Liver (tissue), 9 donors: ENCODE measurements around the gene SPACA9. TPM values are rescaled to one million over a fixed set of nuclear protein-coding genes. Genes with fewer than 3 reads are reported as not detected.

ENCODE experiments used
- DNase-seq: peaks from one replicate; pipeline ENCODE4 v3.0.0-alpha.2; 2017; ENCODE audit warnings: low spot score
- H3K27ac ChIP-seq, 2 donors: one replicate each; pipeline ENCODE4 v1.7.0; 2013; ENCODE audit warnings: inconsistent platforms in 2 of 2, low read length in 2 of 2, control low read depth in 1 of 2, low read depth in 1 of 2, mild to moderate bottlenecking in 1 of 2
- H3K27me3 ChIP-seq, 4 donors: one replicate each; pipeline versions ENCODE4 v1.6.1 to v1.7.0; 2013; ENCODE audit warnings: low read length in 3 of 4, inconsistent platforms in 1 of 4, mild to moderate bottlenecking in 1 of 4, moderate library complexity in 1 of 4; ENCODE audit not compliant: control insufficient read depth in 4 of 4, insufficient read depth in 4 of 4
- H3K36me3 ChIP-seq, 4 donors: one replicate each; pipeline versions ENCODE4 v1.6.1 to v1.7.0; 2013; ENCODE audit warnings: low read length in 3 of 4, mild to moderate bottlenecking in 3 of 4, low read depth in 1 of 4, moderate library complexity in 1 of 4; ENCODE audit not compliant: control insufficient read depth in 4 of 4, insufficient read depth in 3 of 4
- H3K4me1 ChIP-seq, 4 donors: one replicate each; pipeline versions ENCODE4 v1.6.1 to v1.7.0; 2013; ENCODE audit warnings: low read length in 3 of 4, mild to moderate bottlenecking in 3 of 4, moderate library complexity in 1 of 4; ENCODE audit not compliant: control insufficient read depth in 4 of 4, insufficient read depth in 4 of 4
- H3K4me3 ChIP-seq, 3 donors: one replicate each; pipeline versions ENCODE4 v1.6.1 to v1.7.0; 2013; ENCODE audit warnings: low read length in 3 of 3, control low read depth in 1 of 3, low read depth in 1 of 3, mild to moderate bottlenecking in 1 of 3
- H3K9ac ChIP-seq, 2 donors: one replicate each; pipeline ENCODE4 v1.7.0; 2013; ENCODE audit warnings: low read length in 2 of 2, mild to moderate bottlenecking in 2 of 2, moderate library complexity in 2 of 2, control low read depth in 1 of 2, low read depth in 1 of 2
- H3K9me3 ChIP-seq, 4 donors: one replicate each; pipeline versions ENCODE4 v1.6.1 to v1.7.0; 2013; ENCODE audit warnings: low read length in 3 of 4; ENCODE audit not compliant: control insufficient read depth in 4 of 4
- CTCF ChIP-seq: fragments of 150-350 bp; IDR thresholded peaks from 2 replicates; pipeline ENCODE4 v1.5.1; 2017; ENCODE audit warnings: improper control_type of control experiment, low read depth, low read length; ENCODE audit not compliant: missing input control
- EGR1 ChIP-seq, 2 donors: IDR thresholded peaks; 2 replicates each; pipeline ENCODE4 v1.6.1; 2016 to 2018; ENCODE audit warnings: antibody characterized with exemption in 2 of 2, low read depth in 2 of 2
- FOXA1 ChIP-seq: IDR thresholded peaks from 2 replicates; pipeline ENCODE4 v1.6.1; 2016; ENCODE audit warnings: antibody characterized with exemption
- FOXA2 ChIP-seq: IDR thresholded peaks from 2 replicates; pipeline ENCODE4 v1.6.1; 2016; ENCODE audit warnings: antibody characterized with exemption
- GABPA ChIP-seq, 2 donors: IDR thresholded peaks in 1 of 2; conservative IDR thresholded peaks in 1 of 2; 2 replicates each; pipeline ENCODE4 v1.6.1; 2016; ENCODE audit warnings: antibody characterized with exemption in 2 of 2, mild to moderate bottlenecking in 1 of 2, moderate library complexity in 1 of 2
- HNF4A ChIP-seq, 2 donors: conservative IDR thresholded peaks; 2 replicates each; pipeline ENCODE4 v1.6.1; 2016; ENCODE audit warnings: antibody characterized with exemption in 2 of 2, mild to moderate bottlenecking in 2 of 2
- HNF4G ChIP-seq: IDR thresholded peaks from 2 replicates; pipeline ENCODE4 v1.6.1; 2016; ENCODE audit warnings: antibody characterized with exemption
- JUND ChIP-seq, 2 donors: IDR thresholded peaks; 2 replicates each; pipeline ENCODE4 v1.6.1; 2016; ENCODE audit warnings: antibody characterized with exemption in 2 of 2
- MAX ChIP-seq: IDR thresholded peaks from 2 replicates; pipeline ENCODE4 v1.6.1; 2016; ENCODE audit warnings: antibody characterized with exemption
- NR2F2 ChIP-seq: IDR thresholded peaks from 2 replicates; pipeline ENCODE4 v1.6.1; 2016; ENCODE audit warnings: antibody characterized with exemption
- RAD21 ChIP-seq, 2 donors: IDR thresholded peaks; 2 replicates each; pipeline ENCODE4 v1.6.1; 2016; ENCODE audit warnings: antibody characterized with exemption in 2 of 2, mild to moderate bottlenecking in 2 of 2
- REST ChIP-seq: IDR thresholded peaks from 2 replicates; pipeline ENCODE4 v1.6.1; 2016; ENCODE audit warnings: antibody characterized with exemption, mild to moderate bottlenecking
- RXRA ChIP-seq, 2 donors: IDR thresholded peaks; 2 replicates each; pipeline ENCODE4 v1.6.1; 2017 to 2018; ENCODE audit warnings: antibody characterized with exemption in 2 of 2, mild to moderate bottlenecking in 1 of 2
- SP1 ChIP-seq: IDR thresholded peaks from 2 replicates; pipeline ENCODE4 v1.6.1; 2018; ENCODE audit warnings: antibody characterized with exemption, mild to moderate bottlenecking
- TAF1 ChIP-seq: conservative IDR thresholded peaks from 2 replicates; pipeline ENCODE4 v1.6.1; 2016; ENCODE audit warnings: antibody characterized with exemption, mild to moderate bottlenecking
- YY1 ChIP-seq: IDR thresholded peaks from 2 replicates; pipeline ENCODE4 v1.6.1; 2016; ENCODE audit warnings: antibody characterized with exemption, mild to moderate bottlenecking
- WGBS: extraction: QIAGEN DNeasy Blood & Tissue Kit; methylation state at CpG from one replicate; pipeline ENCODE4 v1.1.7; 2013; 5-methylcytosine and 5-hydroxymethylcytosine counted together
- polyA plus RNA-seq, 2 donors: library from polyadenylated mRNA; stranded (reverse) in 1 of 2; unstranded in 1 of 2; fragments of 200-250 nt in 1 of 2; fragments of >200 nt in 1 of 2; fragmentation: Nextera tagmentation in 1 of 2; extraction: Ambion mirVana in 1 of 2; gene quantifications; one replicate each; pipeline versions ENCODE4 v1.2.1 to v1.2.3, GENCODE V29; 2013 to 2015
- total RNA-seq, 2 donors: library from RNA; depleted of rRNA; stranded (reverse); fragments of >200 nt; gene quantifications; one replicate each; pipeline ENCODE4 v1.2.3, GENCODE V29; 2014
- donor health status: healthy.
- donor health status: healthy.
- donor health status: healthy.
- donor health status: healthy.
- donor health status: healthy.

The SPACA9 gene
- total and polyA plus RNA-seq, 4 donors = 0.67 to 1.3 (median 0.98) TPM

- H3K4me3 ChIP-seq = no peak overlapping the region
These were observed 27.0 kb downstream of the SPACA9 start for GRCh38 chr9:132905726-132906125.

GRCh38 chr9:132908635-132909034 lies 29.9 kb downstream of the SPACA9 start:
- Histone ChIP-seq H3K4me1 (no peaks in the 10 kb centered on the region), H3K4me3 (no peak overlapping the region), H3K9ac (no peak overlapping the region), H3K9me3 (no peaks in the 10 kb centered on the region), H3K36me3 (peaks cover 11 to 67% (median 45%) of the 10 kb centered on the region in 4 donors), H3K27ac (no peak overlapping the region), H3K27me3 (no peaks in the 10 kb centered on the region)
- 84% methylated on average over 7 of the region's 7 CpGs for WGBS
- DNase-seq = no peak
- TF ChIP-seq SP1 (no peak), FOXA1 (no peak), EGR1 (IDR thresholded peaks at IDR 0.05; ENCODE audit: low read depth in 2 of 2) (no peak), NR2F2 (no peak), HNF4G (no peak), FOXA2 (no peak), HNF4A (conservative IDR thresholded peaks at IDR 0.05) (no peak), CTCF (no peak), RXRA (IDR thresholded peaks at IDR 0.05) (no peak), YY1 (no peak), RAD21 (IDR thresholded peaks at IDR 0.05) (no peak), TAF1 (no peak), GABPA (IDR thresholded peaks at IDR 0.05 in 1 of 2, conservative IDR thresholded peaks at IDR 0.05 in 1 of 2) (no peak)

More at GRCh38 chr9:132905726-132906125, 27.0 kb downstream of the SPACA9 start:
- no peak overlapping the region for H3K9ac ChIP-seq
- H3K4me1 ChIP-seq = no peaks in the 10 kb centered on the region
- TF ChIP-seq NR2F2 (no peak), FOXA1 (no peak), GABPA (IDR thresholded peaks at IDR 0.05 in 1 of 2, conservative IDR thresholded peaks at IDR 0.05 in 1 of 2) (no peak), RAD21 (IDR thresholded peaks at IDR 0.05) (no peak), CTCF (no peak), REST (no peak), MAX (no peak), JUND (IDR thresholded peaks at IDR 0.05) (no peak), TAF1 (no peak), YY1 (no peak), RXRA (IDR thresholded peaks at IDR 0.05) (no peak), EGR1 (IDR thresholded peaks at IDR 0.05; ENCODE audit: low read depth in 2 of 2) (no peak)
- whole genome bisulfite sequencing = 96% methylated on average over 12 of the region's 12 CpGs
- no peaks in the 10 kb centered on the region for H3K9me3 ChIP-seq
- DNase-seq = no peak
- peaks cover 14 to 68% (median 47%) of the 10 kb centered on the region in 4 donors for H3K36me3 ChIP-seq
- no peaks in the 10 kb centered on the region for H3K27me3 ChIP-seq
- H3K27ac ChIP-seq = no peak overlapping the region
